Right atrium auricular region (tissue), 2 donors: Measurements from ENCODE around the gene TFF1. TPM values are rescaled to one million over a fixed set of nuclear protein-coding genes. Genes with fewer than 3 reads are reported as not detected.

Experiments used
- DNase-seq: peaks from one replicate; pipeline ENCODE4 v3.0.0-alpha.2; 2019; ENCODE audit warnings: low spot score
- H3K27ac ChIP-seq, 2 donors: fragments of 200-600 bp; sonication (generic); 1 replicate in 1 of 2; 2 replicates in 1 of 2; pipeline ENCODE4 v1.5.1; 2016 to 2019
- H3K27me3 ChIP-seq, 2 donors: fragments of 200-600 bp; sonication (generic); one replicate each; pipeline versions ENCODE4 v1.5.1 to v1.6.0; 2017 to 2019
- H3K36me3 ChIP-seq: fragments of 200-600 bp; sonication (generic); one replicate; pipeline ENCODE4 v1.5.1; 2016
- H3K4me1 ChIP-seq, 2 donors: fragments of 200-600 bp; sonication (generic); one replicate each; pipeline versions ENCODE4 v1.5.1 to v1.6.0; 2017 to 2019
- H3K4me3 ChIP-seq, 2 donors: fragments of 200-600 bp; sonication (generic); 1 replicate in 1 of 2; 2 replicates in 1 of 2; pipeline ENCODE4 v1.5.1; 2017 to 2019; ENCODE audit warnings: mild to moderate bottlenecking in 1 of 2, moderate library complexity in 1 of 2
- H3K9me3 ChIP-seq, 2 donors: fragments of 200-600 bp; sonication (generic); one replicate each; pipeline ENCODE4 v1.5.1; 2019
- total RNA-seq, 2 donors: library from RNA; depleted of rRNA; stranded (reverse); fragments of >200 nt; gene quantifications; one replicate each; pipeline ENCODE4 v1.1.0, GENCODE V29; 2016
- TF ChIP-seq, protein P1 (sequence below), 2 donors: fragments of 200-600 bp; sonication (generic); IDR thresholded peaks; one replicate each; pipeline ENCODE4 v1.5.1; 2019; ENCODE audit warnings: antibody characterized with exemption in 2 of 2

The TFF1 gene
- total RNA-seq, 2 donors from 2014 or later, result not detected

DNA sequence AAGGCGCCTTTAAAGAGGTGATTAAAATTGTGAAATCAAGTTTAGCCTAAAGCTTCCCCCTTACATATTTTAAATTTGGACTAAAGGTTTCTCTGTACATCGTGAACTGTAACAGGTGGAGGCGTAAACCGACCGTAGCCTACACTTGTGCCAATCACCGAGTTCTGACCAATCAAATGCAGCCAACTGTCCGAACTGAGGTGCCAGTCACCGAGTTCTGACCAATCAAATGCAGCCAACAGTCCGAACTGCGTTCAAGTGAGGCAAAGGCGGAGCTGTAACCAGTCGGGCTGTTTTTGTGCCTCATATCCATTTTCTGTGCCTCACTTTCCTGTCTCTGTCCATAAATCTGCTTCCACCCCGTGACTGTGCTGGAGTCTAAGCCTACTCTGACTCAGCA lies 7.4 kb downstream of the TFF1 start:
- Histone ChIP-seq H3K27ac (no peak overlapping the region), H3K4me3 (no peak overlapping the region), H3K4me1 (no peaks in the 10 kb centered on the region), H3K36me3 (no peaks in the 10 kb centered on the region), H3K9me3 (peaks cover 0 to 32% of the 10 kb centered on the region in 2 donors), H3K27me3 (no peaks in the 10 kb centered on the region)
- DNase-seq, result no peak
- TF ChIP-seq, protein P1, sequence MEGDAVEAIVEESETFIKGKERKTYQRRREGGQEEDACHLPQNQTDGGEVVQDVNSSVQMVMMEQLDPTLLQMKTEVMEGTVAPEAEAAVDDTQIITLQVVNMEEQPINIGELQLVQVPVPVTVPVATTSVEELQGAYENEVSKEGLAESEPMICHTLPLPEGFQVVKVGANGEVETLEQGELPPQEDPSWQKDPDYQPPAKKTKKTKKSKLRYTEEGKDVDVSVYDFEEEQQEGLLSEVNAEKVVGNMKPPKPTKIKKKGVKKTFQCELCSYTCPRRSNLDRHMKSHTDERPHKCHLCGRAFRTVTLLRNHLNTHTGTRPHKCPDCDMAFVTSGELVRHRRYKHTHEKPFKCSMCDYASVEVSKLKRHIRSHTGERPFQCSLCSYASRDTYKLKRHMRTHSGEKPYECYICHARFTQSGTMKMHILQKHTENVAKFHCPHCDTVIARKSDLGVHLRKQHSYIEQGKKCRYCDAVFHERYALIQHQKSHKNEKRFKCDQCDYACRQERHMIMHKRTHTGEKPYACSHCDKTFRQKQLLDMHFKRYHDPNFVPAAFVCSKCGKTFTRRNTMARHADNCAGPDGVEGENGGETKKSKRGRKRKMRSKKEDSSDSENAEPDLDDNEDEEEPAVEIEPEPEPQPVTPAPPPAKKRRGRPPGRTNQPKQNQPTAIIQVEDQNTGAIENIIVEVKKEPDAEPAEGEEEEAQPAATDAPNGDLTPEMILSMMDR (IDR thresholded peaks at IDR 0.05), result no peak

DNA sequence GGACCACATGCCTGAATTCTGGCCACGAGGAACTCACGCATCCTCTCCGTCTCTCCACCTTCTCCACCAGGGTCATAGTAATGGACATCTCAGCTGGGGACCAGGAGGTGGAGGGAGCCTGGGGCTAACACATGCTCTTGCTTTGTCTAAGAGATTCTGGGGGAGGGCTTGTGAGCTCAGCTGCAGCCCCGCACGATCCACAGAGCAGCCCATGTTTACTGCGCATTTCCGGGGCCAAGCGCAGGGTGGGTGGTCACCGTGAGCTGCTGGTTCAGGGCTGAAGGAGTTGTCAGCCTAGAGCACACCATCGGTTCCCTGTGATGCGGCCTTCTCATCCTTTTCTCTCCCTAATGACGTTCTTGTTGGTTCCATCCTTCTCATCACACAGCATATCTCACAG lies 8.1 kb downstream of the TFF1 start:
- DNase-seq, result no peak
- Histone ChIP-seq H3K27me3 (no peaks in the 10 kb centered on the region), H3K9me3 (peaks cover 0 to 34% of the 10 kb centered on the region in 2 donors), H3K4me1 (no peaks in the 10 kb centered on the region), H3K36me3 (no peaks in the 10 kb centered on the region), H3K4me3 (no peak overlapping the region), H3K27ac (no peak overlapping the region)
- TF ChIP-seq, protein P1 (IDR thresholded peaks at IDR 0.05), result no peak

DNA sequence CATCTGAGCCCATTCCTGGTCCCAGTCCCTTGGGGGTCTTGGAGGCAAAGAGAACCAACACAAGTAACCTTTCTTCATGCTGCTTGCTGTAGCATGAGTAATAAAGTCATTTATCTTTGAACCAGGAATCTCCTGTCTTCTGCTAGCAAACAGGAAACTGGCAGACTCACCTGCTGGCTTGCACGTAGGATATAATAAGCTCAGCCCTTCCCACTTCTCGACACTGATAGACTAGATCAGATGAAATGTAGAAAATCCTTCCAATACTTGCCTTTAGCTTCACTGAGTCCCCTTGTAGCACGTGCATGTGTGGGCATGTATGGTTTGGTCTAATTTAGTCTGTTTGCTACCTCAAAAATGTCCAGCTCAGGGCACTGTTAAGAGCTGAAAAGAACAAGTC lies 9.0 kb downstream of the TFF1 start:
- H3K4me1 ChIP-seq, result no peaks in the 10 kb centered on the region
- no peak overlapping the region for H3K27ac ChIP-seq
- no peaks in the 10 kb centered on the region for H3K36me3 ChIP-seq
- no peak for DNase-seq
- H3K4me3 ChIP-seq, result no peak overlapping the region
- TF ChIP-seq, protein P1 (IDR thresholded peaks at IDR 0.05), result no peak
- H3K27me3 ChIP-seq, result no peaks in the 10 kb centered on the region
- peaks cover 0 to 34% of the 10 kb centered on the region in 2 donors for H3K9me3 ChIP-seq

- no peak overlapping the region for H3K27ac ChIP-seq
- no peak overlapping the region for H3K4me3 ChIP-seq
- DNase-seq, result no peak
- peaks cover 0 to 34% of the 10 kb centered on the region in 2 donors for H3K9me3 ChIP-seq
- no peaks in the 10 kb centered on the region for H3K4me1 ChIP-seq
- TF ChIP-seq, protein P1 (IDR thresholded peaks at IDR 0.05), result no peak
- H3K27me3 ChIP-seq, result no peaks in the 10 kb centered on the region
- no peaks in the 10 kb centered on the region for H3K36me3 ChIP-seq
These were observed 9.7 kb downstream of the TFF1 start for GRCh38 chr21:42356650-42357049.

GRCh38 chr21:42356046-42356445 lies 10.3 kb downstream of the TFF1 start:
- H3K27ac ChIP-seq, result no peak overlapping the region
- no peaks in the 10 kb centered on the region for H3K27me3 ChIP-seq

DNA sequence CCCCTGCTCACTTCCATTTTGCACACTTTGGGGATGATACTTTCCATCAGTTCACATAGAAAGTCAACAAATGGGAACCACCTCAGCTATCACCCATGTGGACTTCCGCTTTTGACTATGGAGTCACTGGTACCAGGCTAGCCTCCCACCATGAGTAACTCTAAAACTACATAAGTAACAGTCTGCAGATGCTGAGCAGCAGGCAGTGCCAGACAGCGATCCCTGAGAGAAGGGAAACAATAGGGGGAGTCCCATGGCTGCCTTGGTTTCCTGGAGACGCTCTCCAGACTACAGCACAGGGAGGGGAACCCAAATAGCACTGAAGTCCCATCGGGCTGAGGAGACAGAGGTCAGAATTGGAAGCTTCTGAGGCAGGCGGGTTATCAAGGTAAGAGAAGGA lies 12.7 kb downstream of the TFF1 start:
- no peak for DNase-seq
- Histone ChIP-seq H3K27ac (no peak overlapping the region), H3K4me3 (no peak overlapping the region), H3K4me1 (no peaks in the 10 kb centered on the region), H3K27me3 (no peaks in the 10 kb centered on the region), H3K9me3 (peaks cover 0 to 28% of the 10 kb centered on the region in 2 donors), H3K36me3 (no peaks in the 10 kb centered on the region)
- TF ChIP-seq, protein P1 (IDR thresholded peaks at IDR 0.05), result no peak

More at GRCh38 chr21:42356046-42356445, 10.3 kb downstream of the TFF1 start:
- H3K9me3 ChIP-seq, result peaks cover 0 to 34% of the 10 kb centered on the region in 2 donors
- TF ChIP-seq, protein P1 (IDR thresholded peaks at IDR 0.05), result no peak
- H3K4me3 ChIP-seq, result no peak overlapping the region
- no peaks in the 10 kb centered on the region for H3K36me3 ChIP-seq
- DNase-seq, result no peak
- no peaks in the 10 kb centered on the region for H3K4me1 ChIP-seq
